ENCODE measurements around the gene MPND.

Gene MPND

DNA sequence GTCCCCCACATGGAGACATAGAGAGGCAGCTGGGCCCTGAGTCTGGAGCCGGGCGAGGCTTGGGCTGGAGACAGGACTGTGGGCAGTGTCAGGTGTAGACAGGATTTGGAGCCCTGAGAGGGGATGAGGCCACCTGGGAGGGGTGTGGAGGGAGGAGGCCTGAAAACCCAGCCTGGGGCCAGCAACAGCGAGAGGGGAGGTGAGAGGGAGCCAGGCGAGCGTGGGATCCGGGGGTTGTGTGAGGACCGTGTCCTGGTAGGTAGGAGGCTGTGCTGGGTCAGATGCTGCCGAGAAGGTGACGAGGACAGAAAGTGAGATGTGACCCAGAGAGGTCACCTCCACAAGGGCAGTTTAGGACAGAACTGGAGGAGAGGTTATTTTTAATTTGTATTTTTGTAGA is 7.4 kb downstream of the MPND start:
- no peak for DNase-seq

DNA sequence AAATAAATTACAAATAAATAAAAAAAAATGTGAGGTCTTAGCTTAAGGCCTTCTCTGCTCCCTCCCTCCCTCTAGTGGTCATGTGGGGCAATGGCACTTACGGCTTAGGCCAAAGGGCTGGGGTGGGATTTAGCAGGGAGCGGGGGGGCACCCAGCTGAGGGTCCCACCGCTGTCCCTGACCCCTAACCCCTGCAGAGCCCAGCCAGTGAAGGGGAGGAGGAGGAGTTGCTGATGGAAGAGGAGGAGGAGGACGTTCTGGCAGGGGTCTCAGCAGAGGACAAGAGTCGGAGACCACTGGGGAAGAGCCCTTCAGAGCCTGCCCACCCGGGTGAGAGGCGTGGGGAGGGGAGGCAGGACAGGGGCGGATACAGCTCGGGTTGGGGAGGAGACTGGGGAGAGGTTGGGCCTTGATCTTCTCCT is 9.3 kb downstream of the MPND start:
- peak in 1 of 2 experiments; percentile 18 for DNase-seq

GRCh38 chr19:4354282-4354681 is 10.9 kb downstream of the MPND start:
- no peak for DNase-seq

GRCh38 chr19:4354897-4355296 is 11.5 kb downstream of the MPND start:
- no peak for DNase-seq

DNA sequence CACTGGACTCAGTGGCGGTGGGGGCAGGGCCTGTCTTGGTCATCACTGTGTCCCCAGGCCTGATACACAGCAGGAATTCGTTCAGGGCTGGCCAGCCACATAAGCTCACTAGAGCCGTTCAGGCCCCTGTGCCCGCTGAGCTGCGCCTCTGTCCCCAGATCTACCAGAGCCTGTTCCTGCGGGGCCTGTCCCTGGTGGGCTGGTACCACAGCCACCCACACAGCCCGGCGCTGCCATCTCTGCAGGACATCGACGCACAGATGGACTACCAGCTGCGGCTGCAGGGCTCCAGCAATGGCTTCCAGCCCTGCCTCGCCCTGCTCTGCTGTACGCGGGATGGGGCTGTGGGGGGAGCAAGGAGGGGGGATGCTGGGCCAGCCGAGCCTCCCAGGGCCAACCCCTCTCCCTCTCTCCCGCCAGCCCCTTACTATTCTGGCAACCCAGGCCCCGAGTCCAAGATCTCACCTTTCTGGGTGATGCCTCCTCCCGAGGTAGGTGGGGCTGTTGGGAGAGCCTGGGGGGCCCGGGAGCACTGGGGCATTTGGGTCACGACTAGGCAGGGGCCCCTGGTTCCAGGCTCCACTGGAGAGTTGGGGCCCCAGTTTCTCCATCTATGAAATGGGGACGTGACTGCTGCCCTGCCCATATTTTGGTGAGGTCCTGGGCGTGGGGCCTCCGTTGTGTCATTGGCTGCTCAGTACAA is 13.9 kb downstream of the MPND start:
- no peak for DNase-seq

DNA sequence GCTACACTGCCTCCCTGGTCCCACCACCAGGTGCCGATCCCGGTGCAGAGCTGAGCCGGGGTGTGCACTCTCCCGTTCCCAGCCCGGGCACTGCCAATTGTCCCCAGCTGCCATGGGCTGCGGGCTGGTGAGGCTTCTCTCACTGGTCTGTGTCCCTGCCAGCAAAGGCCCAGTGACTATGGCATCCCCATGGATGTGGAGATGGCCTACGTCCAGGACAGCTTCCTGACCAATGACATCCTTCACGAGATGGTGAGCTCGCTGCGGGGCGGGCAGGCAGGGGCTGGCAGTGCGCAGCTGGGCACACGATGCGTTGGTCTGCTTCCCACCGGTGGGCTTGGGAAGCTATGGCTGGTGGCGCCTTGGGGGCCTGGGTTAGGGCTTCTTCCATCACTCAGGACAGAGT is 14.6 kb downstream of the MPND start:
- DNase-seq = no peak

DNA sequence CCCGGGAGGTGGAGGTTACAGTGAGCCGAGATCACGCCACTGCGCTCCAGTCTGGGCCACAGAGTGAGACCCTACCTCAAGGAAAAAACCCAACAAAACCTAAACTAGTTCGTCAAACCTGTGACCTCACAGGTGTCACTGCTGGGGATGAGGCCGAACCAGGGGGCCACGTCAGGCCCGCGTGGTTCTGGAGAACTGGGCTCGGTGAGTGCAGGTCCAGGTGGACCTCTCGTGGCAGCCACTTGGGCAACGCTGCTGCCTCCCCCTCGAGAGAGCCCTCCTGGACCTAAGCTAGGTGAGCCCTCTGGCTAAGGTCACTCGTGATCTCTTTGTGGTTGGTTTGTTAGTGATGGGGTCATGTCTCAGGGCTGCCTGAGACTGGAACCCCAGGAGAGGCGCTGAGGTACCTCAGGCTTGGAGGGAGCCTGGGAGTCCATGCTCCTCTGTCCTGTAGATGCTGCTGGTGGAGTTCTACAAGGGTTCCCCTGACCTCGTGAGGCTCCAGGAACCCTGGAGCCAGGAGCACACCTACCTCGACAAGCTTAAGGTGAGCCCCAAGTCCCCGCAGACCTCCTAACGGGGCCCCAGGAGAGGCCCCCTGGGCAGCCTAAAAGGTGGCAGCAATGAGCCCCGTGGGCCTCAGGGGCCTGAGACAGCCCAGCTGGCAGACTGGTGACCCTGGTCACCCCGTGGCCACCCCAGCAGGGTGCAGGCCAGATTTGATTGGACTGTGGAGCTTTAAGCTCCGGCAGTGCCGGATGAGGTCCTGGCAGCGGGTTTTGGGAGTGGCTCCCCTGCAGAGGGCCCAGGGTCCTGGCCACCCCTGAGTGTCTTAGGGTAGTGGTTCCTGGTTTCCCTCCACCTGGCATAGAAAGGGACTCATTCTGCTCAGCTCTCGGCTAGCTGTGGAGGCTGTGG is 15.6 kb downstream of the MPND start:
- no peak for DNase-seq

DNA sequence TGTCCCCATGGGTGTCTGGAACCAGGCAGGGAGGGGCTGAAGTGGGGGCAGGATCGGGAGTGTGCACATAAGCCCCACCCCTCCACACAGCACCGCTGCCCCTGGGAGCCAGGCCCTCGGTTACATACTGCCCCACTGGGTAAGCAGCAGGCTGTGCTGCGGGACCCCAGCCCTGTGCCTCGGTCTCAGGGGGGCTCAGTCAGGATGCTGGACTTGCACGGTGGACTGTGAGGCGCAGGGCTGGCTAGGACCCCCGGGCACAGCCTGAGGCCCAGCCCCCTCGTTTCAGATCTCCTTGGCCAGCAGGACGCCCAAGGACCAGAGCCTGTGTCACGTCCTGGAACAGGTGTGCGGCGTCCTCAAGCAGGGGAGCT is 16.3 kb downstream of the MPND start:
- DNase-seq = no peak

GRCh38 chr19:4360081-4360569 is 16.8 kb downstream of the MPND start:
- DNase-seq = no peak

GRCh38 chr19:4360641-4361151 is 17.3 kb downstream of the MPND start:
- no peak for DNase-seq

DNA sequence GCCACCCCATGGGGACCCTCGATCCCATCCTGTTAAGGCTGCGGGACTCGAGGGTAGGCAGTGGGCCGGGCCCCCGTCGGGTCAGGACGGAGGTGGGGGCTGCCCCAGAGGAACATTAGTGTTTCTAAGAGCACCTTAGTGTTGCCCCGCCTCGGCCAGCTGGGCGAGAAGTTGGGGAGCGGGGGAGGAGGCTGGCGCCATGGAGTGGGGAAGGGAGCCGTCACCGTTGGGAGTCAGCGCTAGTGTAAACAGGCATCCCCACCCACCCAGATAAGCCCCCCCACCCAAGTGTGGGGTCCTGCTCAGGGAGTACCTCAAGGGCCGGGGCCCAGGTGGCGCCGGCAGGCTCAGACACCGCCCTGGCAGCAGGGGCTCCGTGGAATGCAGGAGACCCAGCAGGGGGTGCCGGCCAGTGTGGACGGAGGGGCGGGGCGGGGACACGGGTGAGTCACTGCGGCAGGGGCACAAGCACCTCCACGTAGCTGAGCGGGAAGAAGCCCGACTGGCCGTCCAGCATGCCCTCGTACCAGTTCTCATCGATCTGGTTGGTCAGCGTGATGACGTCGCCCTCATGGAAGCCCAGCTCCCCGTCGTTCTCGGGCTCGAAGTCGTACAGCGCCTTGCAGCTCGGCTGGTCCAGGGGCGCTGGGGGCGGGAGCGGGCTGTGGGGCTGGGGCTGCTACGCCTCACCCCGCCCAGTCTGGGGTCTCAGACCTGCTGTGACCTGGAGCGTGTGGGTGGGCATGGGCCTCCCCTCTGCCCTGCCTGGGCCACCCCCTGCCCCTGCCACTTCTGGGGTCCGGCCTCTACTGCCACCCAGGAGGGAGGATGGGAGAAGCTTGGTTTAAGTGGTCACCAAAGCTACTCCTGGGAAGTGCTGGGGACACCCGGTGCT is 18.0 kb downstream of the MPND start:
- DNase-seq = no peak

- no peak for DNase-seq
Observed at GRCh38 chr19:4362101-4362828, 18.9 kb downstream of the MPND start.

DNA sequence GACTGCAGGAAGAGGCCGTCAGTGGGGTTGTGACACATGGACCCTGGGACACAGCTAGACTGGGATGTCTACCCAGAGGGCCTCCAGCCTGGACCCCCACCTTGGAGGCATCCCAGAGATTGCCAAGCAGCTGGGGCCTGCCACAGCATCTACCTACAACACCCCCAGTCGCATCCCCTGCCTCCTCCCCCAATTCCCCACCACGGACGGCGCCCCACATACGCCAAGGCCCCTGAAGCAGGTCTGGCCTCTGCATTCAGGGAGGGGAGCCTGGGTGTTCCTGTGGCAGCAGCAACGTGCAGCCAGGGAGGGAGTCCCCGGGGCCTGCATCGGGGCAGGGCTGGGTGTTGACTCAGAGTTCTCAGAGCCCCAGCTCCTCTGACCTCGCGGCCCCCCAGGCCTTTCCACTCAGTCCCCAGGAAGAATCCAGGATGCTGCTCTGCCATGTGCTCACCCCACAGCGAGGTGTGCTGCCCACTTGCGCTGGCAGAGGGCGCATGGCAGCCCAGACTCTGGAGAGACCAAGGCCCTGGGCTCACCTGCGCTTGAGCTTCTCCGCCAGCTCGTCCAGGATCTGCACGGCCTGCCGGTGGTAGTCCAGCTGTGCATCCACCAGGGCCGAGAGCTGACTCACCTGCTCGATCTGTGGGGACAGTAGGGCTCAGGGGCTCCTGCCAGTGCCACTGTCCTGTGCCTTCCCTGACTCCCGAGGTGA is 19.6 kb downstream of the MPND start:
- DNase-seq = no peak

GRCh38 chr19:4363571-4364304 is 20.4 kb downstream of the MPND start:
- DNase-seq = no peak

GRCh38 chr19:4365341-4365740 is 22.0 kb downstream of the MPND start:
- no peak for DNase-seq

DNA sequence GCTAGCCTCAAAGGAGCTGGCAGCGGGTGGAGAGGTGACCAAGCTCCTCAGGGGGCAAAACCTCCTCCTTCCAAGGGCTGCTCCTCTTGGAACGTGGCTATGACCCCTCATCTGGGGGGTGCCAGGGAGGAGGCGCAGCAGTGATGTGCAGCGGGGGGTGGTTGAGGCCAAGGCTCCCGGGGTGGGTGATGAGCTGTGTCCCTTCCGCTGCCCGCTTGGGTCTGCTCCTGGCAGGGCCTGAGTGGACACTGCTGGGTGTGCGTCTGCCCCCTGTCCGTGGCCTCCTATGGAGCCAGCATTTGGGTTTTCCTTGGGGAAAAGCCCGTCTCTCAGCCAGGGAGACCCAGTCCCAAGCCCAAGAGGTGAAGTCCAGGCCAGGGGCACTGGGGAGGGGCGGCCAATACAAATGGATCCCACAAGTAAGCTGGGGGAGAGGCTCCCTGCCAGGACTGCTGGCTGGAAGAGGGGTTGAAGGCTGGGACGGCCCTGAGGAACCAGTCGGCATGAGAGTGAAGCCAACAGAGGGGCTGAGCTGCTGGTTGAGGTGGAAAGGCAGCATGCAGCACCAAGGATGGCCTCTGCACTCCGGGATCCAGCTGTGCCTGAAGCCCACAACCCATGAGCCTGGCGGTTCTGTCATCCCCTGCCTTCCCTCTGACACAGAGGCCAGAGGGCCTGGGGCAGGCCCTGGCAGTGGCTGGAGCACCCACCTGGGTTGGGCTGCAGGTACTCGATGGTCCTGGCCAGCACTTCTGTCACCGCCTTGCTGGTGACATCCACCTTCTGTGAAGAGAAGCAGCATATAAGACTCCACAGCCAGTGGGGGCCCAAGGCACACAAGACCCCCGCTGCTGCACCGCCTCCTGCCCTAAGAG is 22.7 kb downstream of the MPND start:
- DNase-seq = no peak

DNA sequence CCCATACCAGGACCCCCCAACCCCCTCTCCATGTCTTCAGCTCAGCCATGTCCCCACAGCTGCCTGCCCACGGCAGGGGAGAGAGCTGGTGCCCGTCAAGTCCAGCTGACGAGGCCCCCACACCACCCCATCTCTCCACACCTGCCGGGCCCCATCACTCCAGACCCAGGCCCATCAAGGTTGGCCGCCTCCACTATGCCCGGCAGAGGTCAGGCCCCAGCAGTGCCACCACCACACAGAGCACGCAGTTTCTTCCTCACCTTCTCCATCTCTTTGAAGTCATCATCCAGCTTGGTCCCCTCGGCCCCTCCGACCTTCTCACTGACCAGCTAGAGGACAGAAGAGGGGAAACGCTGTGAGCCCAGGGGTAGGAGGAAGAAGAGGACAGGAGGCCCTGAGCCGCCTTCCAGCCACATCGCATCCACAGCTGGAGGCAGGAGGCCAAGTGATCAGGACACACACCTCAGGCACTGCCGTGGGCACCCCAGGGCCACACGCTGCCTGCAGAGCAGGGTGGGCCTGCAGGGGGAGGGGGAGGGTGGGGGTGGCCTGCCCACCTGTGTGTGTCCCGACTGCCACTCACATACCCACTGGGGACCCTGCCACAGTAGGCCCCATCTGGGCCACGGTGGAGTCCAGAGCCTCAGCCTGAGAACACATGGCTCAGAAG is 23.4 kb downstream of the MPND start:
- DNase-seq = no peak

GRCh38 chr19:4367336-4367723 is 24.0 kb downstream of the MPND start:
- DNase-seq = no peak

- no peak for DNase-seq
Observed at GRCh38 chr19:4367781-4368127, 24.4 kb downstream of the MPND start.

Data from NCI-H2081 (cell line).